GM23338 (cell line): Measurements from ENCODE around the gene DMD.

Source experiments
- CREB1 ChIP-seq: fragments of 250-450 bp; sonication (Bioruptor Pico); IDR thresholded peaks from 2 replicates; pipeline ENCODE4 v1.5.0; 2020; ENCODE audit warnings: low read depth, mild to moderate bottlenecking, moderate library complexity
- CTCF ChIP-seq, 2 experiments: fragments of 200-600 bp in 1 of 2; sonication (generic) in 1 of 2; conservative IDR thresholded peaks; 2 replicates each; pipeline versions ENCODE4 v1.5.1 to v1.6.1; 2016 to 2017; ENCODE audit warnings: antibody characterized with exemption in 2 of 2, low read depth in 2 of 2, mild to moderate bottlenecking in 2 of 2, moderate library complexity in 1 of 2
- ETS1 ChIP-seq: IDR thresholded peaks from 2 replicates; pipeline ENCODE4 v1.6.1; 2016; ENCODE audit warnings: antibody characterized with exemption
- EZH2 ChIP-seq: fragments of 200-600 bp; sonication (generic); IDR thresholded peaks from one replicate; pipeline ENCODE4 v1.8.0; 2017; ENCODE audit warnings: antibody characterized with exemption, mild to moderate bottlenecking, low read depth; ENCODE audit not compliant: unreplicated experiment
- EZH2phosphoT487 ChIP-seq: fragments of 200-600 bp; sonication (generic); IDR thresholded peaks from one replicate; pipeline ENCODE4 v1.8.1; 2018; ENCODE audit warnings: antibody characterized with exemption; ENCODE audit not compliant: unreplicated experiment
- JUNB ChIP-seq: IDR thresholded peaks from one replicate; pipeline ENCODE4 v1.6.1; 2016; ENCODE audit warnings: antibody characterized with exemption; ENCODE audit not compliant: unreplicated experiment
- NANOG ChIP-seq: IDR thresholded peaks from 2 replicates; pipeline ENCODE4 v1.6.1; 2016; ENCODE audit warnings: antibody characterized with exemption, borderline replicate concordance
- POLR2AphosphoS5 ChIP-seq: IDR thresholded peaks from 2 replicates; pipeline ENCODE4 v1.6.1; 2016; ENCODE audit warnings: antibody characterized with exemption, low read depth
- REST ChIP-seq: IDR thresholded peaks from one replicate; pipeline ENCODE4 v1.6.1; 2018; ENCODE audit warnings: antibody characterized with exemption; ENCODE audit not compliant: unreplicated experiment
- STAT1 ChIP-seq: IDR thresholded peaks from one replicate; pipeline ENCODE4 v1.6.1; 2016; ENCODE audit warnings: antibody characterized with exemption; ENCODE audit not compliant: unreplicated experiment
- ZNF114 ChIP-seq: fragments of 250-450 bp; sonication (Bioruptor Pico); IDR thresholded peaks from 2 replicates; pipeline ENCODE4 v1.5.0; 2020; ENCODE audit warnings: mild to moderate bottlenecking, moderate library complexity
- ZNF331 ChIP-seq: fragments of 250-450 bp; sonication (Bioruptor Pico); IDR thresholded peaks from 2 replicates; pipeline ENCODE4 v1.5.0; 2020; ENCODE audit warnings: low read depth, mild to moderate bottlenecking, moderate library complexity
- ZNF462 ChIP-seq: fragments of 250-450 bp; sonication (Bioruptor Pico); IDR thresholded peaks from 2 replicates; pipeline ENCODE4 v1.5.0; 2020; ENCODE audit warnings: mild to moderate bottlenecking, moderate library complexity

GRCh38 chrX:31074522-31074921 lies 2136.8 kb downstream of the DMD start:
- no peak for TF ChIP-seq POLR2AphosphoS5
- TF ChIP-seq CTCF (conservative IDR thresholded peaks at IDR 0.05; ENCODE audit: low read depth in 2 of 2), result no peak
- TF ChIP-seq EZH2, result no peak
- TF ChIP-seq REST, result no peak
- TF ChIP-seq JUNB, result no peak
- TF ChIP-seq ZNF114 (CRISPR knock-in tag), result no peak
- TF ChIP-seq EZH2phosphoT487, result no peak
- no peak for TF ChIP-seq STAT1
- no peak for TF ChIP-seq ETS1
- TF ChIP-seq ZNF462 (CRISPR knock-in tag), result no peak
- no peak for TF ChIP-seq CREB1 (CRISPR knock-in tag)
- no peak for TF ChIP-seq NANOG
- no peak for TF ChIP-seq ZNF331 (CRISPR knock-in tag)
